ENCODE measurements around the gene RDH12.
A peak's percentile ranks its signal among the peaks of the same experiment; 100 is the strongest.

RDH12 gene

DNA sequence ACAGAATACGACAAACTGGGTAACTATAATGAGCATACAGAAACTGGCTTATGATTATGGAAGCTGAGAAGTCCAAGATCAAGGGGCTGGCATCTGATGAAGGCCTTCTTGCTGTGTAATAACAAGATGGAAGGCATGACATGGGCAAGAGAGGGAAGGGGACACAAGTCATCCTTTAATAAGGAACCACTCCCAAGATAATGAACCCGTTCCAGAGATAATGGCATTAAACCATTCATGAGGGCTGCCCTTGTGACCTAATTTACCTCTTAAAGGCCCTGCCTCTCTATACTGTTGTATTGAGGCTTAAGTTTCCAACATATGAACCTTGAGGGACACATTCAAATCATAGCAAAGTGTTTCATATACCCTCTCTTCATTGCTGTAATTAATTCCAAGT lies 22.7 kb upstream of the RDH12 start:
- H3K9me3 ChIP-seq (ENCODE audit: control insufficient read depth in 1 of 2, low read length in 2 of 2), result no peaks in the 10 kb centered on the region
- peaks cover 0 to 7% of the 10 kb centered on the region in 2 donors for H3K4me1 ChIP-seq (ENCODE audit: control insufficient read depth in 1 of 2, insufficient read depth in 2 of 2, low read length in 2 of 2)
- no peak overlapping the region for H3K27ac ChIP-seq (ENCODE audit: low read length)
- H3K4me3 ChIP-seq (ENCODE audit: low read depth in 1 of 2, low read length in 2 of 2), result no peak overlapping the region
- H3K36me3 ChIP-seq (ENCODE audit: control insufficient read depth in 1 of 2, insufficient read depth in 2 of 2, low read length in 2 of 2), result peaks cover 27 to 44% of the 10 kb centered on the region in 2 donors
- H3K27me3 ChIP-seq (ENCODE audit: low read depth, low read length), result no peaks in the 10 kb centered on the region

DNA sequence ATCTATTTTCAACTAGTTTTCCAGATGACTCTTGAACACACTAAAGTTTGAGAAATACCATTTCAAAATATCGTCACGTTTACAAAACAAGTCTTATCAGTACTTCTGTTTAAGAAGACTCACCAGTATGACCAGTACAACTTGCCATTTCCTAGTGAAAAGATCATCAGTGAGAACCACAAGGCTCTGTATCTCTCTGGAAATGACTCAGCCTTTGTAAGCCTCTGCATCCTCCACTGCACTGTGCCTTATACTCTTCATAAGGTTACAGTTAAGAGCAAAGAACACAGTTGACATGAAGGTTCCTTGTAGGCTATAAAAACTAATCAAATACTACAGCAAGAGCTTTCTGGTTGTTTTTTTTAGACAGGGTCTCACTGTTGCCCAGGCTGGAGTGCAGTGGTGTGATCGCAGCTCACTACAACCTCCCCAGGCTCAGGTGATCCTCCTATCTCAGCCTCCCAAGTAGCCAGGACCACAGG lies 21.5 kb upstream of the RDH12 start:
- H3K27ac ChIP-seq (ENCODE audit: low read length), result no peak overlapping the region
- no peaks in the 10 kb centered on the region for H3K9me3 ChIP-seq (ENCODE audit: control insufficient read depth in 1 of 2, low read length in 2 of 2)
- no peak overlapping the region for H3K4me3 ChIP-seq (ENCODE audit: low read depth in 1 of 2, low read length in 2 of 2)
- no peaks in the 10 kb centered on the region for H3K27me3 ChIP-seq (ENCODE audit: low read depth, low read length)
- H3K36me3 ChIP-seq (ENCODE audit: control insufficient read depth in 1 of 2, insufficient read depth in 2 of 2, low read length in 2 of 2), result peaks cover 30 to 47% of the 10 kb centered on the region in 2 donors
- peaks cover 0 to 5% of the 10 kb centered on the region in 2 donors for H3K4me1 ChIP-seq (ENCODE audit: control insufficient read depth in 1 of 2, insufficient read depth in 2 of 2, low read length in 2 of 2)

DNA sequence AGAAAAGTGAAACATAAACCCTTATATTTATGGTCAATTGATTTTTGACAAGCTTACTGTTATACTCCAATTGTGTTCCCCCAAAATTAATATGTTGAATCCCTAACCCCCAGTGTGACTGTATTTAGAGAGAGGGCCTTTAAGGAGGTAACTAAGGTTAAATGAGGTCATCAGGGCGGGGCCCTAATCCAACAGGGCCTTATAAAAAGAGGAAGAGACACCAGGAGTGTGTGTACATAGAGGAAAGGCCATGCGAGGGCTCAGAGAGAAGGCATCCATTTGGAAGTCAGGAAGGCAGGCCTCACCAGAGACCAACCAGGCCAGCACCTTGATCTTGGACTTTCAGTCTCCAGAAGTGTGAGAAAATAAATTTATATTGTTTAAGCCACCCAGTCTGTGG lies 20.7 kb upstream of the RDH12 start:
- no peaks in the 10 kb centered on the region for H3K4me1 ChIP-seq (ENCODE audit: control insufficient read depth in 1 of 2, insufficient read depth in 2 of 2, low read length in 2 of 2)
- H3K36me3 ChIP-seq (ENCODE audit: control insufficient read depth in 1 of 2, insufficient read depth in 2 of 2, low read length in 2 of 2), result peaks cover 33 to 54% of the 10 kb centered on the region in 2 donors
- H3K27ac ChIP-seq (ENCODE audit: low read length), result no peak overlapping the region
- H3K4me3 ChIP-seq (ENCODE audit: low read depth in 1 of 2, low read length in 2 of 2), result no peak overlapping the region
- H3K9me3 ChIP-seq (ENCODE audit: control insufficient read depth in 1 of 2, low read length in 2 of 2), result no peaks in the 10 kb centered on the region
- H3K27me3 ChIP-seq (ENCODE audit: low read depth, low read length), result no peaks in the 10 kb centered on the region

DNA sequence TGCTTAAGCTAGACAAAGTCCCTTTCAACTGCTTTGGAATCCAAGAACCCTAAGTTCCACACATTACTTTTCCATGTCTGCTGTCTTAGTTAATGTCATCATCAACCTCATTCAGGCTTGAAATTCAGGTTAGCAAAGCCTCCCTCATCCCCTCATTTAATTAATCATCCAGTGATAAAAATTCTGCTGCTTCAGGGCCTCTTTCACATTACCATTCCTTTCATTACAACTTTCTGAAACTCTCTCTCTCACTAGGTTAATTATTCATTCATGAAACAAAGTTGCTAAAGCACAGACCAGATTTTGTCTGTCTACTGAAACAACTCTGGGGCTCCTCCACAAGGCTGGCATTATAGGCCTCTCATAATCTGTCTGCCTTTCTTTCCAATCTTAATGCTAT lies 17.8 kb upstream of the RDH12 start:
- Histone ChIP-seq H3K4me3 (ENCODE audit: low read depth in 1 of 2, low read length in 2 of 2) (no peak overlapping the region), H3K27ac (ENCODE audit: low read length) (no peak overlapping the region), H3K4me1 (ENCODE audit: control insufficient read depth in 1 of 2, insufficient read depth in 2 of 2, low read length in 2 of 2) (no peaks in the 10 kb centered on the region), H3K9me3 (ENCODE audit: control insufficient read depth in 1 of 2, low read length in 2 of 2) (no peaks in the 10 kb centered on the region), H3K27me3 (ENCODE audit: low read depth, low read length) (no peaks in the 10 kb centered on the region), H3K36me3 (ENCODE audit: control insufficient read depth in 1 of 2, insufficient read depth in 2 of 2, low read length in 2 of 2) (peaks cover 38 to 61% of the 10 kb centered on the region in 2 donors)

DNA sequence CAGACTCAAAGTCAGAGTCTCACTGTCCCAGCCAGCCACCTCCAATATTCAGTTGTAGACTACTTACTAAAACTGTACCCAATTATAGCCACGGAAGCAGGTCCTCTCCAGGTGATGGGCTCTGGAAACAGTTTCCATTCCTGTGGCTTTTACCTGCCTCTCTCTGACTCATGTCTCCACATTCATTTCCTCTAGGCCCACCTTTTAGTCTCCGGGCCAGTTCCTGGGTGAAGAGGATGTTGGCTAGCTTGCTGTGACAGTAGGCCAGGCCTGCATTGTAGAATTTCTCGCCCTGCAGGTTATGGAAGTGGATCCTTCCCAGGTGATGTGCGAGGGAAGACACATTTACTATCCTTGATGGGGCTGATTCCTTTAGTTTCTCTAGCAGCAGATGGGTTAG lies 11.7 kb upstream of the RDH12 start:
- Histone ChIP-seq H3K27ac (ENCODE audit: low read length) (no peak overlapping the region), H3K9me3 (ENCODE audit: control insufficient read depth in 1 of 2, low read length in 2 of 2) (no peaks in the 10 kb centered on the region), H3K36me3 (ENCODE audit: control insufficient read depth in 1 of 2, insufficient read depth in 2 of 2, low read length in 2 of 2) (peaks cover 46 to 62% of the 10 kb centered on the region in 2 donors)

GRCh38 chr14:67694791-67695393 lies 6.8 kb upstream of the RDH12 start:
- peak overlapping the region; percentile 94 for H3K27ac ChIP-seq (ENCODE audit: low read length)
- H3K27me3 ChIP-seq (ENCODE audit: low read depth, low read length), result no peaks in the 10 kb centered on the region
- peaks cover 18 to 28% of the 10 kb centered on the region in 2 donors for H3K36me3 ChIP-seq (ENCODE audit: control insufficient read depth in 1 of 2, insufficient read depth in 2 of 2, low read length in 2 of 2)
- H3K4me1 ChIP-seq (ENCODE audit: control insufficient read depth in 1 of 2, insufficient read depth in 2 of 2, low read length in 2 of 2), result peaks cover 0 to 11% of the 10 kb centered on the region in 2 donors
- H3K4me3 ChIP-seq (ENCODE audit: low read depth in 1 of 2, low read length in 2 of 2), result peak overlapping the region; percentile 96 to 98
- H3K9me3 ChIP-seq (ENCODE audit: control insufficient read depth in 1 of 2, low read length in 2 of 2), result no peaks in the 10 kb centered on the region

More for the DNA sequence above, 11.7 kb upstream of the RDH12 start:
- Histone ChIP-seq H3K4me3 (ENCODE audit: low read depth in 1 of 2, low read length in 2 of 2) (no peak overlapping the region), H3K27me3 (ENCODE audit: low read depth, low read length) (no peaks in the 10 kb centered on the region), H3K4me1 (ENCODE audit: control insufficient read depth in 1 of 2, insufficient read depth in 2 of 2, low read length in 2 of 2) (peaks cover 0 to 11% of the 10 kb centered on the region in 2 donors)

DNA sequence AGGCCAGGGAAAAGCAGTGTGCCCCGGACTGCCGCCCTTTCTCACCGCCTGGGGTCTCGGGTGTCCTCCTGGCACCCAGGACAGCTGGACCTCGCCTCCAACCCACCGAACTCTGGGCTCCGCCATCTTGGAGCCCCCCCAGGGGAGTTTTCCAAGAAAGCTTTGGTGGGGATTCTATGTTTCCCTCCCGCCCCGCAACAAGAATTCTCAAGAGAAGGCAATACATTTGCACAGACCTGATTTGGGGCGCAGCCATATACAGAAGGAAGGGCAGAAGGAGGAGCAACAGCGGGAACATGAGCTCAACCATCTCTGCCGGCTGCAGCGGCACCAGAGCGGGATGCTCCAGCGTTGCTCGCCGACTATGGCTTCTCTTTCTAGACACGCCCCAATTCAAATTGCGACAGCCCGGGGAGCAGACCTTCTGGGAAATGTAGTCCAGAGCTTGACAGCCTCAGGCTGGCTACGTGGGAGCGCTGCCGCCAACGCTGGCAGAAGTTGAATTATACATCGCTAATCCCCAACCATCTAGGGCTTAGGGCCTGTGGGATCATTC lies 6.2 kb upstream of the RDH12 start, which contains the start of gene RDH11:
RDH11 (minus strand) TSS at position 371 of the 556 bp plus-strand sequence; CDS start at position 310, 61 bp downstream.
- Histone ChIP-seq H3K36me3 (ENCODE audit: control insufficient read depth in 1 of 2, insufficient read depth in 2 of 2, low read length in 2 of 2) (peaks cover 12 to 22% of the 10 kb centered on the region in 2 donors), H3K4me3 (ENCODE audit: low read depth in 1 of 2, low read length in 2 of 2) (peak within 1 kb of the TSS; percentile 96 to 98), H3K9me3 (ENCODE audit: control insufficient read depth in 1 of 2, low read length in 2 of 2) (no peaks in the 10 kb centered on the region), H3K27me3 (ENCODE audit: low read depth, low read length) (no peaks in the 10 kb centered on the region), H3K27ac (ENCODE audit: low read length) (peak within 1 kb of the TSS; percentile 94), H3K4me1 (ENCODE audit: control insufficient read depth in 1 of 2, insufficient read depth in 2 of 2, low read length in 2 of 2) (peaks cover 0 to 11% of the 10 kb centered on the region in 2 donors)

GRCh38 chr14:67697006-67697405 lies 4.7 kb upstream of the RDH12 start:
- no peaks in the 10 kb centered on the region for H3K9me3 ChIP-seq (ENCODE audit: control insufficient read depth in 1 of 2, low read length in 2 of 2)
- peaks cover 0 to 8% of the 10 kb centered on the region in 2 donors for H3K36me3 ChIP-seq (ENCODE audit: control insufficient read depth in 1 of 2, insufficient read depth in 2 of 2, low read length in 2 of 2)
- no peaks in the 10 kb centered on the region for H3K27me3 ChIP-seq (ENCODE audit: low read depth, low read length)
- H3K27ac ChIP-seq (ENCODE audit: low read length), result no peak overlapping the region
- H3K4me3 ChIP-seq (ENCODE audit: low read depth in 1 of 2, low read length in 2 of 2), result no peak overlapping the region
- H3K4me1 ChIP-seq (ENCODE audit: control insufficient read depth in 1 of 2, insufficient read depth in 2 of 2, low read length in 2 of 2), result peaks cover 0 to 11% of the 10 kb centered on the region in 2 donors

DNA sequence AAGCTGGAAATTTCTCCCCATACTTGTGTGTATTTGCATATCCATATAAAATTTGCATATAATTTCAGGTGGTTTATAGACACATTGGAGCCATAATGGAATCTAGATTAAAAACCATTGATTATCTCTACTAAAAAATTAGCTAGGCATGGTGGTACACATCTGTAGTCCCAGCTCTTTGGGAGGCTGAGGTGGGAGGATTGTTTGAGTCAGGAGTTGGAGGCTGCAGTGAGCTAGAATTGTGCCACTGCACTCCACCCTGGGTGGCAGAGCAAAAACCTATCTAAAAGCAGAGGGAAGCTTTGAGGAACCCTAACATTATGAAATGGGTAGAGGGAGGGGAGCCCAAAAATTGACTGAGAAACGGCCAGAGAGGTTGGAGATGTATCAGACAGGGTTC lies 3.5 kb upstream of the RDH12 start:
- no peaks in the 10 kb centered on the region for H3K9me3 ChIP-seq (ENCODE audit: control insufficient read depth in 1 of 2, low read length in 2 of 2)
- no peak overlapping the region for H3K4me3 ChIP-seq (ENCODE audit: low read depth in 1 of 2, low read length in 2 of 2)
- H3K27me3 ChIP-seq (ENCODE audit: low read depth, low read length), result no peaks in the 10 kb centered on the region
- H3K36me3 ChIP-seq (ENCODE audit: control insufficient read depth in 1 of 2, insufficient read depth in 2 of 2, low read length in 2 of 2), result peaks cover 0 to 3% of the 10 kb centered on the region in 2 donors
- no peak overlapping the region for H3K27ac ChIP-seq (ENCODE audit: low read length)
- H3K4me1 ChIP-seq (ENCODE audit: control insufficient read depth in 1 of 2, insufficient read depth in 2 of 2, low read length in 2 of 2), result peaks cover 0 to 10% of the 10 kb centered on the region in 2 donors

GRCh38 chr14:67703997-67704396 lies 2.3 kb downstream of the RDH12 start:
- H3K27ac ChIP-seq (ENCODE audit: low read length), result no peak overlapping the region
- H3K4me1 ChIP-seq (ENCODE audit: control insufficient read depth in 1 of 2, insufficient read depth in 2 of 2, low read length in 2 of 2), result no peaks in the 10 kb centered on the region

DNA sequence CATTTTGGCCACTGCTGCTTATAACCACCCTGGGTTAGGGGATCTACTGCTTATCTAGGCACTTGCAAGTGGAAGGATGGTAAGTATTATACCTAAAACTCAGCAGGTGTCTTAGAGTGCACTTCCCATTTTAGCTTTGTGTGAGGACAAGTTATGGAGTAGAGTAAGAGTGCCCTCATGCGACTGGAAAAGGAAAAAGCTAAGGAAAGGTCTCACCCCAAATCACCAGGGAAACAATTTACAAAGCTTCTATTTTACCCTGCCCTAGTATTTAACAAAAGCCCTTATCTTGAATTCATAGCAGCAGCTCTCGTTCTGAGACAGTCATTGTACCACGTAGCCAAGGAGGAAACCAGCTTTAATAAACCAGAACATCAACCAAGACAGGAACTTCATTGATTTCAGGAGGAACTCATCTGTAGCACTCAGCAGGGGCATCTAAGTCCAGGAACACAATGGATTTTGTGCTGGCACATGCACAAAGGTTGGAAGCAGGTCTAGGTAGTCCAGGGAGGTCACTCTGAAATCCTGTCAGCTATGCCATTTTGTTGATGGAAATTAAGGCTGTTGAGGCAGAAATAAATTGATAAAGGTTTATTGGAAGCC lies 2.9 kb downstream of the RDH12 start:
- no peaks in the 10 kb centered on the region for H3K27me3 ChIP-seq (ENCODE audit: low read depth, low read length)
- no peaks in the 10 kb centered on the region for H3K4me1 ChIP-seq (ENCODE audit: control insufficient read depth in 1 of 2, insufficient read depth in 2 of 2, low read length in 2 of 2)
- no peak overlapping the region for H3K4me3 ChIP-seq (ENCODE audit: low read depth in 1 of 2, low read length in 2 of 2)
- H3K27ac ChIP-seq (ENCODE audit: low read length), result no peak overlapping the region
- no peaks in the 10 kb centered on the region for H3K36me3 ChIP-seq (ENCODE audit: control insufficient read depth in 1 of 2, insufficient read depth in 2 of 2, low read length in 2 of 2)
- no peaks in the 10 kb centered on the region for H3K9me3 ChIP-seq (ENCODE audit: control insufficient read depth in 1 of 2, low read length in 2 of 2)

More at GRCh38 chr14:67703997-67704396, 2.3 kb downstream of the RDH12 start:
- Histone ChIP-seq H3K9me3 (ENCODE audit: control insufficient read depth in 1 of 2, low read length in 2 of 2) (no peaks in the 10 kb centered on the region), H3K36me3 (ENCODE audit: control insufficient read depth in 1 of 2, insufficient read depth in 2 of 2, low read length in 2 of 2) (no peaks in the 10 kb centered on the region), H3K4me3 (ENCODE audit: low read depth in 1 of 2, low read length in 2 of 2) (no peak overlapping the region), H3K27me3 (ENCODE audit: low read depth, low read length) (no peaks in the 10 kb centered on the region)

Measured in muscle layer of duodenum (tissue), 2 donors.